Urinary bladder (tissue), 4 donors: ENCODE data around the gene MAJIN. TPM values are rescaled to one million over a fixed set of nuclear protein-coding genes. Genes with fewer than 3 reads are reported as not detected.

Experiments used
- DNase-seq: peaks from one replicate; pipeline ENCODE4 v3.0.0-alpha.2; 2015; ENCODE audit errors: extremely low spot score
- H3K27ac ChIP-seq: one replicate; pipeline ENCODE4 v1.5.1; 2013; ENCODE audit warnings: low read depth, mild to moderate bottlenecking, moderate library complexity
- H3K36me3 ChIP-seq: one replicate; pipeline ENCODE4 v1.6.1; 2013; ENCODE audit warnings: mild to moderate bottlenecking, moderate library complexity; ENCODE audit not compliant: insufficient read depth
- H3K4me1 ChIP-seq: one replicate; pipeline ENCODE4 v1.6.1; 2013; ENCODE audit warnings: mild to moderate bottlenecking, moderate library complexity; ENCODE audit not compliant: insufficient read depth
- H3K4me3 ChIP-seq: one replicate; pipeline ENCODE4 v1.5.1; 2013; ENCODE audit warnings: low read depth, low read length
- WGBS: extraction: QIAGEN DNeasy Blood & Tissue Kit; methylation state at CpG from one replicate; pipeline ENCODE4 v1.1.7; 2013; 5-methylcytosine and 5-hydroxymethylcytosine counted together
- polyA plus RNA-seq: library from polyadenylated mRNA; stranded (reverse); fragments of 200-250 nt; gene quantifications from one replicate; pipeline ENCODE4 v1.2.3, GENCODE V29; 2013
- total RNA-seq: library from RNA; depleted of rRNA; stranded (reverse); fragments of >200 nt; gene quantifications from one replicate; pipeline ENCODE4 v1.2.3, GENCODE V29; 2014
- donor health status: healthy with polysubstance abuse.
- donor health status: healthy.

MAJIN gene
- total and polyA plus RNA-seq, 2 donors, result not detected

- no peak for DNase-seq
- Histone ChIP-seq H3K4me1 (no peaks in the 10 kb centered on the region), H3K27ac (no peak overlapping the region), H3K36me3 (peaks cover 19% of the 10 kb centered on the region), H3K4me3 (no peak overlapping the region)
- WGBS, result 96% methylated on average over 13 of the region's 13 CpGs
Measured at GRCh38 chr11:64906314-64906635, 65.6 kb downstream of the MAJIN start.

GRCh38 chr11:64905516-64906313, 66.2 kb downstream of the MAJIN start:
- WGBS, result 93% methylated on average over 25 of the region's 25 CpGs
- no peak overlapping the region for H3K4me3 ChIP-seq
- H3K36me3 ChIP-seq, result peaks cover 19% of the 10 kb centered on the region
- H3K27ac ChIP-seq, result no peak overlapping the region
- DNase-seq, result no peak
- no peaks in the 10 kb centered on the region for H3K4me1 ChIP-seq

- Histone ChIP-seq H3K27ac (no peak overlapping the region), H3K4me3 (no peak overlapping the region), H3K4me1 (no peaks in the 10 kb centered on the region), H3K36me3 (peaks cover 17% of the 10 kb centered on the region)
- DNase-seq, result no peak
- WGBS, result 96% methylated on average over 23 of the region's 23 CpGs
Measured at GRCh38 chr11:64903291-64903833, 68.5 kb downstream of the MAJIN start.

GRCh38 chr11:64902102-64902900, 69.6 kb downstream of the MAJIN start:
- WGBS, result 87% methylated on average over 30 of the region's 30 CpGs
- no peak for DNase-seq
- H3K36me3 ChIP-seq, result peaks cover 17% of the 10 kb centered on the region

GRCh38 chr11:64900774-64901173, 71.1 kb downstream of the MAJIN start:
- WGBS, result 96% methylated on average over 17 of the region's 17 CpGs

More at GRCh38 chr11:64902102-64902900, 69.6 kb downstream of the MAJIN start:
- H3K27ac ChIP-seq, result no peak overlapping the region
- H3K4me1 ChIP-seq, result no peaks in the 10 kb centered on the region
- H3K4me3 ChIP-seq, result no peak overlapping the region

GRCh38 chr11:64900263-64900678, 71.6 kb downstream of the MAJIN start:
- Histone ChIP-seq H3K27ac (no peak overlapping the region), H3K36me3 (peaks cover 11% of the 10 kb centered on the region), H3K4me1 (no peaks in the 10 kb centered on the region), H3K4me3 (no peak overlapping the region)
- DNase-seq, result no peak
- 87% methylated on average over 14 of the region's 14 CpGs for WGBS

More at GRCh38 chr11:64900774-64901173, 71.1 kb downstream of the MAJIN start:
- Histone ChIP-seq H3K27ac (no peak overlapping the region), H3K36me3 (peaks cover 11% of the 10 kb centered on the region), H3K4me1 (no peaks in the 10 kb centered on the region), H3K4me3 (no peak overlapping the region)
- no peak for DNase-seq

- WGBS, result 95% methylated on average over 19 of the region's 19 CpGs
- Histone ChIP-seq H3K4me3 (no peak overlapping the region), H3K4me1 (no peaks in the 10 kb centered on the region), H3K36me3 (peaks cover 10% of the 10 kb centered on the region), H3K27ac (no peak overlapping the region)
- DNase-seq, result no peak
Measured at GRCh38 chr11:64898541-64898940, 73.4 kb downstream of the MAJIN start.

- 93% methylated on average over 9 of the region's 9 CpGs for WGBS
- DNase-seq, result no peak
- Histone ChIP-seq H3K4me1 (no peaks in the 10 kb centered on the region), H3K4me3 (no peak overlapping the region), H3K27ac (no peak overlapping the region), H3K36me3 (peaks cover 6% of the 10 kb centered on the region)
Measured at GRCh38 chr11:64898076-64898445, 73.8 kb downstream of the MAJIN start.

- 91% methylated on average over 19 of the region's 19 CpGs for WGBS
- H3K4me1 ChIP-seq, result no peaks in the 10 kb centered on the region
- no peak for DNase-seq
- peaks cover 3% of the 10 kb centered on the region for H3K36me3 ChIP-seq
- H3K4me3 ChIP-seq, result no peak overlapping the region
- no peak overlapping the region for H3K27ac ChIP-seq
Measured at GRCh38 chr11:64897381-64898075, 74.4 kb downstream of the MAJIN start.

- no peak for DNase-seq
- Histone ChIP-seq H3K4me3 (no peak overlapping the region), H3K4me1 (no peaks in the 10 kb centered on the region), H3K36me3 (no peaks in the 10 kb centered on the region), H3K27ac (no peak overlapping the region)
- WGBS, result 87% methylated on average over 14 of the region's 14 CpGs
Measured at GRCh38 chr11:64896448-64897022, 75.4 kb downstream of the MAJIN start.

- 88% methylated on average over 39 of the region's 39 CpGs for WGBS
- Histone ChIP-seq H3K4me3 (no peak overlapping the region), H3K36me3 (no peaks in the 10 kb centered on the region), H3K27ac (no peak overlapping the region), H3K4me1 (no peaks in the 10 kb centered on the region)
- no peak for DNase-seq
Measured at GRCh38 chr11:64894812-64895452, 77.0 kb downstream of the MAJIN start.

- 36% methylated on average over 14 of the region's 14 CpGs for WGBS
- no peak overlapping the region for H3K27ac ChIP-seq
- no peak for DNase-seq
- H3K4me3 ChIP-seq, result no peak overlapping the region
- H3K4me1 ChIP-seq, result no peaks in the 10 kb centered on the region
- no peaks in the 10 kb centered on the region for H3K36me3 ChIP-seq
Measured at GRCh38 chr11:64894070-64894811, 77.7 kb downstream of the MAJIN start.
